HG02759 (cell line): ENCODE results near the gene ARHGEF7.
"Not testable (repeated sequence)": the region's sequence is repeated elsewhere in the genome, so short reads cannot be mapped to it uniquely, and the experiment has no call there.

ENCODE experiments used
- ATAC-seq: cut with Tn5 transposase; IDR thresholded peaks from one replicate; pipeline ENCODE4 v1.9.1; 2021; ENCODE audit warnings: mild to moderate bottlenecking, moderate library complexity; ENCODE audit not compliant: unreplicated experiment

ARHGEF7 gene

DNA sequence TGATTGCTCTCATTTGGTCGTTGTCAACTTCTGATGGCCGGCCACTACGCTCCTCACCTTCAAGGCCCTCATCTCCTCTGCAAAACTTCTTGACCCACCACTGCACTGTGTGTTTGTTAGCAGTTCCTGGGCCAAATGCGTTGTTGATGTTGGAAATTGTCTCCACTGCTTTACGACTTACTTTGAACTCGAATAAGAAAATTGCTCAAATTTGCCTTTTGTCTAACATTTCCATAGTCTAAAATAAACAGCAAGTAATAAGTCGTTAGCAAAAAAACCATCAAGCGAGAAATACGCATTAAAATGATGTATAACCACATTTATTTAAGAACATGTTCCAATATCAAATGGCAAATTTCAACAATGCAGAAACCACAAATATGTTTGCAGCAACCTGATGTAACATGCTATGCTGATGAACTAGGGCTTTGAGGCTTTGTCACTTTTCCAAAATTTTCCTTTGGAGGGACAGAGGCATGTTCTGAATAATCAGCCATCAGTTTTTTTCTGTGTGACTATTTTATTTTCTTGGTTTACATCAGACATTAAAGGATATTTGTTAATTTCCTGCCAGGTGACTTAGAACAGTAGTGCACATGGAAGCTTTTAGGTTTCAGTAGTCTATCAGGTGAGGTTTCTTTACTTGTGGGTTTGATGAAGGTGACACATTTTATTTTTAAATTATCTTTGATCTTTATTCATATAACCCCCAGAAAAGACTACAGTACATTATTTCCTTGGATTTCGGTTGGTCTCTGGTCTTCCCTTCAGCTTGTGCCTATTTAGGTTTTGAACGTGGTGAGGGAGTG is 130.7 kb downstream of the ARHGEF7 start:
- no peak for ATAC-seq

GRCh38 chr13:111247552-111247951 is 132.4 kb downstream of the ARHGEF7 start:
- no peak for ATAC-seq

- ATAC-seq, result no peak
Measured at GRCh38 chr13:111248822-111249221, 133.7 kb downstream of the ARHGEF7 start.

DNA sequence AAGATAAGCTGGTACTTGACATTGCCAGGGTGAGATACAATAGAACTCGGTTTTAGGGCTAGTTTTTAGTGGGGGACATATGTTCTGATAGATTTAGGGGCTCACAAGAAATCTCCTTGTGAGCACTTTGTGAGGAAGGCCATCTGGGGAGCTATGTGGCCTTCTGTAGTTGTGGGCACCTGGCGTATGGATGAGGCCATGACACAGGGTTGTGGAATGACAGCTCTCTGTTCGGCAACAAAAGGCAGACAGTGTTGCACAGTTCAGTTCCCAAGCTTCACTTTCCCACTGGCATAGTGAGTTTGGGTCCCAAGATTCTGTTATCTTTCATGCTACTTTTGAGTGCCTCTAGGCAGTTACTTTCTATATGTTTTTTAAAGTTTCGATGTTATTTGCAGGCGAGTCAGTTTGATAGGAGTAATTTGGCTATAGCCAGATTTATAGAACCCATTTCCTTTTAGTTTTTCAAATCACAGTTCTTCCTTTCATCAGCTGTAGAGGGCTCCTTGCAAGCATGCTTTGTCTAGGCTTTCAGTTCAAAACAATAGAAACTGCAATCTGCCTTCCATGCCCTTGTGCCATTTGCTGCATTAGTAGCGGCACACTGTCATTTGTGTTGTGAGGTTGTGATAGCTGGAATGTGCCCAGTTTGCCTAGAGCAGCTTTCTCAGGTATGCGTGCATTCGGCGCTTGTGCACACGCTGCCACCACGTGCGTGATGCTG is 134.7 kb downstream of the ARHGEF7 start:
- ATAC-seq, result no peak

- no peak for ATAC-seq
Measured at GRCh38 chr13:111251646-111252445, 136.7 kb downstream of the ARHGEF7 start.

DNA sequence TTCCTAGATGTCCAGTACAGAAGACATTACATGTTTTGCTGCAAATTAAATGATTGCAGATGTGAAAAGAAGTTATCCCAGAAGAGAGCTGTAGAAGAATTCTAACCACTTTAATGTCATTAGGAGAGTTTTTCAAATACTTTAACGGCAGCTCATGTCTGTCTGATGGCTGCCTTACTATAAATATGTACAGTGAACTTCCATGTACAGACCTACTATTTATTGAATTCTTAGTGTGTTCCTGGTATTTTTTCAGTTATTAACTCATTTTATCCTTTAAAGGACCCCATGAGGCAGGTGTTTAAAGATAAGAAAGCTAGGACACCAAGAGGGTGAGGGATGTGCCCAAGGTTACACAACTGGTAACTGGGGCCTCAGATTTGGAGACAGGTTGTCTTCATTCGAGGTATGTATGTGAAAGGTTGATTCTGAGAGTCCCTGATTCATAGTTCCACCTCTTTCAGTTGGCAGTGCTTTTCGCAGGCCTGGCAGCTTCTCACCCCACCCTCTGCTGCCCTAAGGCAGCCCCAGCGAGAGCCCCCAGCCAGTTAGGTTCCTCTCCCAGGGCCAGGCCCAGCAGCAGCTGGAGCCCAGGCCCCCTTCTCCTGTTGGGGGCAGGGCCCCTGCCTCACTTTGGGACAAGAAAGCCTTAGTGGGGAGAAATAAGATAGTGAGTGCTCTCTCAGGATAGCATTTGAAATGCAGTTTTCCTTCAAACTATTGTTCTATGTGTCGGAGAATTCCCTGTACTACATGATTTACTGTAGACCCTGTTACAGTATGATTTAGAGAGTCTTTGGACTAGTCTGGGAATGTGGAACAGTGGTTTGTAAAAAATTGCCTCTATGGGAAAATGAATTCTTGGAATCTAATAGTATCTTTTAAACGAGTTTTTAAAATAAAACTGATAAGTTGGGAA is 137.6 kb downstream of the ARHGEF7 start:
- no peak for ATAC-seq

DNA sequence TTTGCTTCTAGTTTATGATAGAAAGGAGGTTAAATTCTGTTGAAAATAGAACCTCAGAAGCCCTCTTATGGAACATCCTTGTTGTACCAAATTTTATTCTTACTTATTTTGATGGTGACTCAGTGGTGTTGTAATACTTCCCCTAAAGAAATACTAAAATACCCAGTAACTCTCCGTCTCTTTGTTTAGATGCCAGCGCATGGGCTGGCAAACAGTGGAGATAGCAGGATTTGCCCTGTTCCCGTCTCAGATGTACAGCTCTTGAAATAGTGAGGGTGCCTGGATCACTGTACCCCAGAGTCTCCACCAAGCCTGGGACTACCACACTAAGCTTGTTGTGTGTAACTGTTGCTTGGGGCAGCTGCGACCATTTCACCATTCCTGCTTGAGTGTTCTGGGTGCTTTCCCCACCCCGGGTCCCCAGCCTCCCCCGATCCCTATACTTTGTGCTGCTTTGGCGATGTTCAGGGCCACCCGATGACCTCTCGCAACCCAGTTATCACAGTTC is 138.3 kb downstream of the ARHGEF7 start:
- ATAC-seq, result no peak

- no peak for ATAC-seq
Measured at GRCh38 chr13:111255228-111255790, 140.2 kb downstream of the ARHGEF7 start.

DNA sequence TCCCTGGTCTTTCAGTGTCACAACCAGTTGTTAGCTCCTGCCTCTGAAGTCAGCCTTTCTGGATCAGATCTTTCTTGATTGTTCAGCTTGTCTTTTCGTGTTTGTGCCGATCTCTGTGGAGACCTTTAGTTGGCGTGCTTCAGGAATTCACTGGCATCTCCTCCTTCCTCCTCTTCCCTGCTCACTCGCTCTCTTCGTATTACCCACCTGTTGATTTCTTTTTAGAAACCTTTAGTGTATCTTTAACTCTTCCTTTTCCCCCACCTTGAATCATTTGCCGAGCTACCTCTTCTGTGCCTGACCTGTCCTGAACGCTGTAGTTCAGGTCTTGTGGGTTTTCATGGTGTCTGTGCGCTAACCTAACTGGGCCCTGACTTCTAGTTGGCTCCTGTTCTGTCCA is 141.3 kb downstream of the ARHGEF7 start:
- no peak for ATAC-seq

- ATAC-seq, result no peak
Measured at GRCh38 chr13:111256946-111257345, 141.8 kb downstream of the ARHGEF7 start.

DNA sequence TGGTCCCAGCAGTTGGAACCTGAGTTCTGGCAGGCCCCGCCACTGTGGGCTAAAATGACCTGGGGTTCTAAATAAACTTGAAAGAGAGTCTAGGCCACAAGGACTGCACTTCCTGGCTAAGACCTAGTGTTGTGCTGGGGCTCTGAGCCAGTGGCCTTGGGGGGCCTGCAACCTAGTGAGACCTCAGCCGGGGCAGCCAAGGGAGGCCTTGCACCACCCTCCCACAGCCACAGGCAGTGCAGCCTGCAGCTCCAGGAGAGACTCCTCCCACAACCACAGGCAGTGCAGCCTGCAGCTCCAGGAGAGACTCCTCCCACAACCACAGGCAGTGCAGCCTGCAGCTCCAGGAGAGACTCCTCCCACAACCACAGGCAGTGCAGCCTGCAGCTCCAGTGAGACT is 142.8 kb downstream of the ARHGEF7 start:
- not testable (repeated sequence) for ATAC-seq

- ATAC-seq, result no peak
Measured at GRCh38 chr13:111258637-111259036, 143.5 kb downstream of the ARHGEF7 start.

DNA sequence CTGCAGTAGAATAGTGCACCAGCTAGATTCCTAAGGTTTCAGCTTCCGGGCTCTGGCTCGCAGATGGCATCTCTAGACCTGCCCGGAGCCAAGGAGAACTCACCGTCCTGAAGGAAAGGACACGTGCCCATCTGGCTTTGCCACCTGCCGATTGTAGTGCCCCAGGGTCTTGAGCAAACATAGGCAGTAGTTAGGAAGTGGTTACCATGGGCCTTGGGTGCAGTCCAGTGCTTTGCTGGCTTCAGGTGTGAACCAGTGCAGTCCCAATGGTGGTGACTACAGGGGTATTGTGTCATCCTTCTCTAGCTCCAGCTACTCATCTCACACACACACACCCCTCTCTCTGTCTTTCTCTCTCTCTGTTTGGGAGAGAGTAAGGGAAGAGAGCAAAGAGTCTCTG is 143.9 kb downstream of the ARHGEF7 start:
- no peak for ATAC-seq

GRCh38 chr13:111261326-111261725 is 146.2 kb downstream of the ARHGEF7 start:
- ATAC-seq, result no peak

GRCh38 chr13:111262281-111262680 is 147.2 kb downstream of the ARHGEF7 start:
- ATAC-seq, result no peak

- ATAC-seq, result no peak
Measured at GRCh38 chr13:111262715-111263114, 147.6 kb downstream of the ARHGEF7 start.

DNA sequence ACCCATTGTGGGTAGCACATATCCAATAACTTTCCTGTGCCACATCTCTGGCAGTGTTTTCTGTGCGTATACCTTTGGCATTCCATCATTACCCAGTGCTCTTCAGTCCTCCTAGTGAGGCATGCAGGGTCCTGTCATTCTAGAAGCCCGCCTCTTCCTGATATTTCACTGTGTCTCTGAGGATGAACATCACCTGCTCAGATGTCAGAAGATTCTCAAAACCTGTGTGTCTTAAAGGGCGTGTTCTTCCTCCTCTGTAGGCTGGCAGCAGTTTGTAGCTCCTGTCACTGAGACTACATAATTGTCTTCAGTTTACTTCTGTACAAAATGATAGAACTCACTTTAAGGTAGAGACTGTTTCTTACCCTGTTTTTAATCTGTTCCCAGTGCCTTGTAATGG is 148.5 kb downstream of the ARHGEF7 start:
- ATAC-seq, result no peak

DNA sequence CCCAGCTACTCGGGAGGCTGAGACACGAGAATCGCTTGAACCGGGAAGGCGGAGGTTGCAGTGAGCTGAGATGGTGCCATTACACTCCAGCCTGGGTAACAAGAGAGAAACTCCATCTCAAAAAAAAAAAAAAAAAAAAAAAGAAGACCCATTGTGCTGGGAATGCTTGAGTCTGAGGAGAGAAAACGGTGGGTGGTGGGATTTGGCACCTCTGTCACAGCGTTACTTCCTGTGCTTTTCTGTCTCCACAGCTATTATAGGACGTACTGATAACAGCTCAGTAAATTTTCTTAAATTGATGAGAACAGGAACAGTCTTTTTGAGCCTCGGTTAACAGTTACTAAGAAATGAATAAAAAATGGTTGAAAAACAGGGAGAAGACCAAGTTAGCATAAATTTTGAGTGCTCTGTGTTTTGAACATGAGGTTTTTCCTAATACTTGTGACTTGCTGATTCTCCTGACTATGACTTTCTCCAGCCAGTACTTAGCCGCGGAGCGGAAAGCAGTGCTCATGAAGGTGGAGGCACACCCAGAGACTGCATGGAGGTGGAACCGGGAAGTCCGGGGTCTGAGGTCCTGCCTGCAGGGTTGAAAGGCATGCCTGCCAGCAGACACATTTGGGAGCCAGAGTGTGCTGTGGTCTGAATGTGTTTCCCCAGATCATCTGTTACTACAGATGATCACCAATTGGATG is 150.0 kb downstream of the ARHGEF7 start:
- ATAC-seq, result no peak

GRCh38 chr13:111265701-111266035 is 150.6 kb downstream of the ARHGEF7 start:
- no peak for ATAC-seq
